ENCODE results near the gene KIAA1328.

The KIAA1328 gene

DNA sequence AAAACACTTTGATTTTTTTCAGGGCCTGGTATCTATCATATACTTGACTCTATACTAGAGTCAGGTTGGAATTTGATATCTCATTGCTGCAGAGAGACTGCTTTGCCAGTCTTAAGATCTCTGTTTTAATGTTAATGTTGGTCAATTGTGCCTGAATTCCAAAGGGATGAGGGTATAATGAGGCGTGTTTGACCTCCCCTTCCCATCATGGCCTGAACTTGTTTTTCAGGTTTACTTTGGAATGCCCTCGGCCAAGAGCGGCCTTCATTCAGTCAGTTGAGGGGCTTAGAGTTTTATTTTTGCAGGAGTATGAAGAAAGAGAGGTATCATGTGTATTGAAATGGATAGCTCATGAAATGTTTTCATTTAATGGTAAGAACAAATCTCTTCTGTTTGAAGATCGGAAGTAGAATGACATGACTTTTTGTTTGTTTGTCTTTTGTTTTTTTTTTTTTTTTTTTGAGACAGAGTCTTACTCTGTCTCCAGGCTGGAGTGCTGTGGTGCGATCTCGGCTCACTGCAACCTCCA is 119.0 kb downstream of the KIAA1328 start:
- TF ChIP-seq YY1 (IDR thresholded peaks at IDR 0.05; ENCODE audit: low read depth) (0 out of 2 replicates have a peak, but pooled peaks have one; percentile 20), RAD21 (IDR thresholded peaks at IDR 0.05; ENCODE audit: low read depth) (no peak), TEAD4 (IDR thresholded peaks at IDR 0.05) (peak; percentile 83), ZBTB7A (IDR thresholded peaks at IDR 0.05; ENCODE audit: low read depth) (no peak), TCF12 (IDR thresholded peaks at IDR 0.05; ENCODE audit: low read depth) (peak; percentile 49; the same call in 1 of the 2 replicates), TAF1 (IDR thresholded peaks at IDR 0.05; ENCODE audit: low read depth) (no peak), FOXM1 (IDR thresholded peaks at IDR 0.05; ENCODE audit: borderline replicate concordance, low read depth) (no peak), NFIC (IDR thresholded peaks at IDR 0.05) (no peak; the same call in 1 of the 2 replicates), CREB1 (IDR thresholded peaks at IDR 0.05; ENCODE audit: low read depth) (no peak), EGR1 (IDR thresholded peaks at IDR 0.05) (no peak), CEBPB (IDR thresholded peaks at IDR 0.05) (no peak), EP300 (IDR thresholded peaks at IDR 0.05; ENCODE audit: borderline replicate concordance) (0 out of 2 replicates have a peak, but pooled peaks have one; percentile 35)
- TF ChIP-seq, protein P1, sequence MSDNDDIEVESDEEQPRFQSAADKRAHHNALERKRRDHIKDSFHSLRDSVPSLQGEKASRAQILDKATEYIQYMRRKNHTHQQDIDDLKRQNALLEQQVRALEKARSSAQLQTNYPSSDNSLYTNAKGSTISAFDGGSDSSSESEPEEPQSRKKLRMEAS (IDR thresholded peaks at IDR 0.05) = 0 out of 2 replicates have a peak, but pooled peaks have one; percentile 45
- TF ChIP-seq, protein P2, sequence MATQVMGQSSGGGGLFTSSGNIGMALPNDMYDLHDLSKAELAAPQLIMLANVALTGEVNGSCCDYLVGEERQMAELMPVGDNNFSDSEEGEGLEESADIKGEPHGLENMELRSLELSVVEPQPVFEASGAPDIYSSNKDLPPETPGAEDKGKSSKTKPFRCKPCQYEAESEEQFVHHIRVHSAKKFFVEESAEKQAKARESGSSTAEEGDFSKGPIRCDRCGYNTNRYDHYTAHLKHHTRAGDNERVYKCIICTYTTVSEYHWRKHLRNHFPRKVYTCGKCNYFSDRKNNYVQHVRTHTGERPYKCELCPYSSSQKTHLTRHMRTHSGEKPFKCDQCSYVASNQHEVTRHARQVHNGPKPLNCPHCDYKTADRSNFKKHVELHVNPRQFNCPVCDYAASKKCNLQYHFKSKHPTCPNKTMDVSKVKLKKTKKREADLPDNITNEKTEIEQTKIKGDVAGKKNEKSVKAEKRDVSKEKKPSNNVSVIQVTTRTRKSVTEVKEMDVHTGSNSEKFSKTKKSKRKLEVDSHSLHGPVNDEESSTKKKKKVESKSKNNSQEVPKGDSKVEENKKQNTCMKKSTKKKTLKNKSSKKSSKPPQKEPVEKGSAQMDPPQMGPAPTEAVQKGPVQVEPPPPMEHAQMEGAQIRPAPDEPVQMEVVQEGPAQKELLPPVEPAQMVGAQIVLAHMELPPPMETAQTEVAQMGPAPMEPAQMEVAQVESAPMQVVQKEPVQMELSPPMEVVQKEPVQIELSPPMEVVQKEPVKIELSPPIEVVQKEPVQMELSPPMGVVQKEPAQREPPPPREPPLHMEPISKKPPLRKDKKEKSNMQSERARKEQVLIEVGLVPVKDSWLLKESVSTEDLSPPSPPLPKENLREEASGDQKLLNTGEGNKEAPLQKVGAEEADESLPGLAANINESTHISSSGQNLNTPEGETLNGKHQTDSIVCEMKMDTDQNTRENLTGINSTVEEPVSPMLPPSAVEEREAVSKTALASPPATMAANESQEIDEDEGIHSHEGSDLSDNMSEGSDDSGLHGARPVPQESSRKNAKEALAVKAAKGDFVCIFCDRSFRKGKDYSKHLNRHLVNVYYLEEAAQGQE (IDR thresholded peaks at IDR 0.05; ENCODE audit: low read depth) = no peak
- TF ChIP-seq, protein P3, sequence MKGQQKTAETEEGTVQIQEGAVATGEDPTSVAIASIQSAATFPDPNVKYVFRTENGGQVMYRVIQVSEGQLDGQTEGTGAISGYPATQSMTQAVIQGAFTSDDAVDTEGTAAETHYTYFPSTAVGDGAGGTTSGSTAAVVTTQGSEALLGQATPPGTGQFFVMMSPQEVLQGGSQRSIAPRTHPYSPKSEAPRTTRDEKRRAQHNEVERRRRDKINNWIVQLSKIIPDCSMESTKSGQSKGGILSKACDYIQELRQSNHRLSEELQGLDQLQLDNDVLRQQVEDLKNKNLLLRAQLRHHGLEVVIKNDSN (IDR thresholded peaks at IDR 0.05) = no peak

DNA sequence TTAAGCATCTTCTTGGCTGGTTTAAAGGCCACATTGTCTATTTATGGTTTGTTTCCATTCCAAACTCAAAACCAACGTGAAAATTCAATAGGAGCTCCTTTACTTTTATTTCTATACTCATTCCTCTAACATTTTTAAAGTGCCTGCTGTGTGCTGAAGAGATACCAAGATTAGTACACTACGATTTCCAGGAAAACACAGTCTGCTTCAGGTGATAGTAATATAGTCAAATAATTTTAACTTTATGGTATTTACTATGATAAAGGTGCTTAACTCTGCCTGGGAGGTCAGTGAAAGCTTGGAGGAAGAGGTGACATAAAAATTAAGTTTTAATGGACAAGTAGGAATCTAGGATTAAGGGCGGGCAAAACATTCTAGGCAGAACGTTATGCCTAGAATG is 121.4 kb downstream of the KIAA1328 start:
- TF ChIP-seq CEBPB (IDR thresholded peaks at IDR 0.05) (no peak), FOXM1 (IDR thresholded peaks at IDR 0.05; ENCODE audit: borderline replicate concordance, low read depth) (no peak), ZBTB7A (IDR thresholded peaks at IDR 0.05; ENCODE audit: low read depth) (no peak), RAD21 (IDR thresholded peaks at IDR 0.05; ENCODE audit: low read depth) (no peak), TCF12 (IDR thresholded peaks at IDR 0.05; ENCODE audit: low read depth) (no peak), YY1 (IDR thresholded peaks at IDR 0.05; ENCODE audit: low read depth) (no peak), TAF1 (IDR thresholded peaks at IDR 0.05; ENCODE audit: low read depth) (no peak), EP300 (IDR thresholded peaks at IDR 0.05; ENCODE audit: borderline replicate concordance) (no peak), NFIC (IDR thresholded peaks at IDR 0.05) (no peak)
- TF ChIP-seq, protein P2 (IDR thresholded peaks at IDR 0.05; ENCODE audit: low read depth) = no peak

DNA sequence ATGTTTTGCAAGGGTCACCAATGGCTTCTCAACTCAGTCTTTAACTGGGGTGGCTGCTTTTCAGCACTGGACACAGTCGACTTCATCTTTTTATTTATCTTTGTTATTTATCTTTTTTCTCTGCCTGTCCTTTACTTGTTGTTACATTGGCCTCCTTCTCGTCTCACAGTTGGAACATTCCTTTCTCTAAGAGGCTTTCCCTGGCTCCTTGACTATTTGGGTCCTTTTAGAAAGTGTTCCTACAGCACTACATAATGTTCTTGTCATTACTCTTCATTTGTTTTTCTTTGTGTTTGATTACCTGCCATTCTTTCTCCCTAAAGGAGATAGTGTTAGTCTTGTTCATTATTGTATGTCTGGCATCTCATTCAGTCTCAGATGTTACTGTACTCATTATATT is 122.0 kb downstream of the KIAA1328 start:
- TF ChIP-seq, protein P2 (IDR thresholded peaks at IDR 0.05; ENCODE audit: low read depth) = no peak
- no peak for TF ChIP-seq YY1 (IDR thresholded peaks at IDR 0.05; ENCODE audit: low read depth)
- no peak for TF ChIP-seq EP300 (IDR thresholded peaks at IDR 0.05; ENCODE audit: borderline replicate concordance)
- no peak for TF ChIP-seq CREB1 (IDR thresholded peaks at IDR 0.05; ENCODE audit: low read depth)
- no peak for TF ChIP-seq ZBTB7A (IDR thresholded peaks at IDR 0.05; ENCODE audit: low read depth)
- TF ChIP-seq, protein P3 (IDR thresholded peaks at IDR 0.05) = no peak
- no peak for TF ChIP-seq FOXM1 (IDR thresholded peaks at IDR 0.05; ENCODE audit: borderline replicate concordance, low read depth)
- no peak for TF ChIP-seq CEBPB (IDR thresholded peaks at IDR 0.05)
- TF ChIP-seq TEAD4 (IDR thresholded peaks at IDR 0.05) = no peak
- TF ChIP-seq TAF1 (IDR thresholded peaks at IDR 0.05; ENCODE audit: low read depth) = no peak
- TF ChIP-seq, protein P1 (IDR thresholded peaks at IDR 0.05) = no peak
- TF ChIP-seq NFIC (IDR thresholded peaks at IDR 0.05) = no peak
- TF ChIP-seq EGR1 (IDR thresholded peaks at IDR 0.05) = no peak
- TF ChIP-seq RAD21 (IDR thresholded peaks at IDR 0.05; ENCODE audit: low read depth) = no peak
- TF ChIP-seq TCF12 (IDR thresholded peaks at IDR 0.05; ENCODE audit: low read depth) = no peak

DNA sequence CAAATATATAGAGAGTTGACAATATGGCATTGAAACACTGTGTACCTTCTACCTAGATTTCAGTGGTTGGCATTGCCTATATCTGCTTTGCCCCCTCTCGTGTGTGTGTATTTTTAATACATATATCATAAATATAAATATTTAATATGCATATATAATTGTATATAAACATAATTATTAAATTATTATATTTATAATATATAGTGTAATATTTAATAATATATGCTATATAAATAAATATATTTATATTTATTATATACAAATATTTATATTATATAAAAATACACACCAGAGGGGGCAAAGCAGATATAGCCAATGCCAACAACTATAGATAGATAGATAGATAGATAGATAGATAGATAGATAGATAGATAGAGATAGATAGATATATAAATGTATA is 124.1 kb downstream of the KIAA1328 start:
- no peak for TF ChIP-seq TAF1 (IDR thresholded peaks at IDR 0.05; ENCODE audit: low read depth)
- TF ChIP-seq TEAD4 (IDR thresholded peaks at IDR 0.05) = no peak
- TF ChIP-seq, protein P3 (IDR thresholded peaks at IDR 0.05) = no peak
- TF ChIP-seq FOXM1 (IDR thresholded peaks at IDR 0.05; ENCODE audit: borderline replicate concordance, low read depth) = no peak
- no peak for TF ChIP-seq TCF12 (IDR thresholded peaks at IDR 0.05; ENCODE audit: low read depth)
- TF ChIP-seq CREB1 (IDR thresholded peaks at IDR 0.05; ENCODE audit: low read depth) = no peak
- TF ChIP-seq, protein P1 (IDR thresholded peaks at IDR 0.05) = no peak
- no peak for TF ChIP-seq EGR1 (IDR thresholded peaks at IDR 0.05)
- TF ChIP-seq ZBTB7A (IDR thresholded peaks at IDR 0.05; ENCODE audit: low read depth) = no peak
